ENCODE results near the gene SORCS1.

The SORCS1 gene

GRCh38 chr10:106920538-106920937 lies 244.0 kb downstream of the SORCS1 start:
- Histone ChIP-seq H3K27ac (ENCODE audit: low read depth, low read length) (no peak overlapping the region), H3K23ac (ENCODE audit: low read length) (no peak overlapping the region), H3K79me1 (ENCODE audit: low read length) (no peaks in the 10 kb centered on the region), H3K79me2 (ENCODE audit: control insufficient read depth, insufficient read depth, low read length) (no peaks in the 10 kb centered on the region), H3K27me3 (ENCODE audit: insufficient read depth, low read length, poor library complexity) (no peaks in the 10 kb centered on the region), H3K18ac (ENCODE audit: low read length) (no peak overlapping the region), H3K4me1 (ENCODE audit: control insufficient read depth, low read depth, low read length) (peaks cover 3% of the 10 kb centered on the region), H2BK15ac (replicated peaks; ENCODE audit: low read depth) (no peak overlapping the region), H4K5ac (ENCODE audit: low read length) (no peak overlapping the region), H3K4ac (ENCODE audit: low read depth, low read length) (no peak overlapping the region), H4K8ac (ENCODE audit: low read depth, low read length) (no peak overlapping the region), H2AK5ac (ENCODE audit: low read length) (no peak overlapping the region), H3K4me2 (ENCODE audit: low read length) (no peak overlapping the region), H3K56ac (ENCODE audit: low read length) (no peak overlapping the region), H2BK5ac (ENCODE audit: low read length) (no peak overlapping the region), H3K36me3 (ENCODE audit: control insufficient read depth, insufficient read depth, low read length) (no peaks in the 10 kb centered on the region), H2BK120ac (ENCODE audit: low read depth, low read length) (no peak overlapping the region), H3K9ac (ENCODE audit: low read length) (no peak overlapping the region), H3K4me3 (ENCODE audit: low read length) (no peak overlapping the region)
- DNase-seq, result no peak
- no CpG with 5 or more reads among the region's 4 CpGs for WGBS (ENCODE audit: extremely low coverage, insufficient coverage, low lambda C conversion rate)

GRCh38 chr10:106919871-106920282 lies 244.6 kb downstream of the SORCS1 start:
- peaks cover 3% of the 10 kb centered on the region for H3K4me1 ChIP-seq (ENCODE audit: control insufficient read depth, low read depth, low read length)
- peak; percentile 31 for DNase-seq
- H3K56ac ChIP-seq (ENCODE audit: low read length), result no peak overlapping the region
- H3K79me2 ChIP-seq (ENCODE audit: control insufficient read depth, insufficient read depth, low read length), result no peaks in the 10 kb centered on the region
- no peak overlapping the region for H2BK120ac ChIP-seq (ENCODE audit: low read depth, low read length)
- H3K4me3 ChIP-seq (ENCODE audit: low read length), result no peak overlapping the region
- no peaks in the 10 kb centered on the region for H3K27me3 ChIP-seq (ENCODE audit: insufficient read depth, low read length, poor library complexity)
- H3K18ac ChIP-seq (ENCODE audit: low read length), result no peak overlapping the region
- H3K4ac ChIP-seq (ENCODE audit: low read depth, low read length), result no peak overlapping the region
- no peak overlapping the region for H3K4me2 ChIP-seq (ENCODE audit: low read length)
- H2BK15ac ChIP-seq (replicated peaks; ENCODE audit: low read depth), result no peak overlapping the region
- H3K9ac ChIP-seq (ENCODE audit: low read length), result no peak overlapping the region
- no peak overlapping the region for H2AK5ac ChIP-seq (ENCODE audit: low read length)
- H3K79me1 ChIP-seq (ENCODE audit: low read length), result no peaks in the 10 kb centered on the region
- no peak overlapping the region for H3K23ac ChIP-seq (ENCODE audit: low read length)
- no CpG with 5 or more reads among the region's 3 CpGs for WGBS (ENCODE audit: extremely low coverage, insufficient coverage, low lambda C conversion rate)
- no peak overlapping the region for H4K5ac ChIP-seq (ENCODE audit: low read length)
- H3K27ac ChIP-seq (ENCODE audit: low read depth, low read length), result no peak overlapping the region
- H4K8ac ChIP-seq (ENCODE audit: low read depth, low read length), result no peak overlapping the region
- H2BK5ac ChIP-seq (ENCODE audit: low read length), result no peak overlapping the region
- H3K36me3 ChIP-seq (ENCODE audit: control insufficient read depth, insufficient read depth, low read length), result no peaks in the 10 kb centered on the region

DNA sequence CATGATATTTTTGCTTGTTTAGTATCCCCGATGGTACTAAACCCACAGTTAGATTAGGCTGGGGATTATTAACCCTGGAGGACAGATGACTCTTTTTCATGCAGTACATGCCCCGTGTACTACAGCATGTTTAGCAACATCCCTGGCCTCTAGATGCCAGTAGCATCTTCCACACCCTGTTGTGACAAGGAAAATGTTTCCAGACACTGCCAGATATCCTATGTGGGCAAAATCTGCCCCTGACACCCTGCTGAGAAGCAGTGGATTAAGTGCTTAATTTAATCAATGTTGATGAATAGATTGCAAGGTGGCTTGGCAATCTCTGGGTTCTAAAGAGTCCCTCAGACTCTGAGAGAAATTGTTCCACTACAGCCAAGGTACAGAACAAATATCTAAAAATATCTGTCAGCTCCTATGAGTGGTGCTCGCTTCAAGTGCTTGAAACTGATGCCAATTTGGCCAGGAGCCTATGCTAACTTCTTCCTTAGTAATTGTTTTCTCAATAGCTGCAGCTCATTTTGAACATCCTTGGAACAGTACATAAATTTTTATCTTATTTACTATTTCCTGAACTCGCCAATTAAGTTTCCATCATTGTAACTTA lies 247.0 kb downstream of the SORCS1 start:
- Histone ChIP-seq H3K4ac (ENCODE audit: low read depth, low read length) (no peak overlapping the region), H3K18ac (ENCODE audit: low read length) (no peak overlapping the region), H3K4me2 (ENCODE audit: low read length) (no peak overlapping the region), H3K27ac (ENCODE audit: low read depth, low read length) (no peak overlapping the region), H2BK120ac (ENCODE audit: low read depth, low read length) (no peak overlapping the region), H3K79me1 (ENCODE audit: low read length) (no peaks in the 10 kb centered on the region), H3K56ac (ENCODE audit: low read length) (no peak overlapping the region), H4K5ac (ENCODE audit: low read length) (no peak overlapping the region), H2AK5ac (ENCODE audit: low read length) (no peak overlapping the region), H4K8ac (ENCODE audit: low read depth, low read length) (no peak overlapping the region), H2BK15ac (replicated peaks; ENCODE audit: low read depth) (no peak overlapping the region), H3K9ac (ENCODE audit: low read length) (no peak overlapping the region), H3K4me1 (ENCODE audit: control insufficient read depth, low read depth, low read length) (peaks cover 3% of the 10 kb centered on the region), H3K4me3 (ENCODE audit: low read length) (no peak overlapping the region), H3K79me2 (ENCODE audit: control insufficient read depth, insufficient read depth, low read length) (no peaks in the 10 kb centered on the region), H2BK5ac (ENCODE audit: low read length) (no peak overlapping the region), H3K23ac (ENCODE audit: low read length) (no peak overlapping the region), H3K27me3 (ENCODE audit: insufficient read depth, low read length, poor library complexity) (no peaks in the 10 kb centered on the region), H3K36me3 (ENCODE audit: control insufficient read depth, insufficient read depth, low read length) (no peaks in the 10 kb centered on the region)
- no peak for DNase-seq
- WGBS (ENCODE audit: extremely low coverage, insufficient coverage, low lambda C conversion rate), result no CpG with 5 or more reads among the region's 4 CpGs

- Histone ChIP-seq H3K23ac (ENCODE audit: low read length) (no peak overlapping the region), H4K5ac (ENCODE audit: low read length) (no peak overlapping the region), H3K9ac (ENCODE audit: low read length) (no peak overlapping the region), H3K18ac (ENCODE audit: low read length) (no peak overlapping the region), H2AK5ac (ENCODE audit: low read length) (no peak overlapping the region), H3K27me3 (ENCODE audit: insufficient read depth, low read length, poor library complexity) (no peaks in the 10 kb centered on the region), H3K27ac (ENCODE audit: low read depth, low read length) (no peak overlapping the region), H2BK120ac (ENCODE audit: low read depth, low read length) (no peak overlapping the region), H3K79me2 (ENCODE audit: control insufficient read depth, insufficient read depth, low read length) (no peaks in the 10 kb centered on the region), H3K4ac (ENCODE audit: low read depth, low read length) (no peak overlapping the region), H2BK5ac (ENCODE audit: low read length) (no peak overlapping the region), H3K79me1 (ENCODE audit: low read length) (no peaks in the 10 kb centered on the region), H3K4me3 (ENCODE audit: low read length) (no peak overlapping the region), H3K4me2 (ENCODE audit: low read length) (no peak overlapping the region), H2BK15ac (replicated peaks; ENCODE audit: low read depth) (no peak overlapping the region), H3K4me1 (ENCODE audit: control insufficient read depth, low read depth, low read length) (peaks cover 2% of the 10 kb centered on the region), H3K36me3 (ENCODE audit: control insufficient read depth, insufficient read depth, low read length) (no peaks in the 10 kb centered on the region), H3K56ac (ENCODE audit: low read length) (no peak overlapping the region), H4K8ac (ENCODE audit: low read depth, low read length) (no peak overlapping the region)
- no peak for DNase-seq
- WGBS (ENCODE audit: extremely low coverage, insufficient coverage, low lambda C conversion rate), result no CpG with 5 or more reads among the region's 3 CpGs
Observed at GRCh38 chr10:106914016-106914415, 250.5 kb downstream of the SORCS1 start.

DNA sequence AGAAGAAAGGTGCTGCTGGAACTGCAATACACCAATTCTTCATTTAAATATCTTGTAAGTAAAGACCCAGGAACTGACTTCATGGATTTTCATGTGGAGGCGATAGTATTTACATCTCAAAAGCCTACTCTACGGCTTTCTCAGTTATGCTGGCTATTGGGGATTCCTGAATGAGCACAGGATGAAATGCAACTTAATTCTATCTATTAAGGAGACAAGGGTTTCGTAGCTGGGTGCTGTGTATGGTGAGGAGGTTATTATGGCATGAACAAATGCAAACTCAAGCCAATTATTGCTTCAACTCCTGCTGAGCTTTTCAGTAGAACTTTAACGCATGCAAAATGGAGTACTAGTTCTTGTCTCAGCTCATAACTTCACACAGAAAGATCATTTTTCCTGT lies 251.2 kb downstream of the SORCS1 start:
- peaks cover 7% of the 10 kb centered on the region for H3K4me1 ChIP-seq (ENCODE audit: control insufficient read depth, low read depth, low read length)
- no peak overlapping the region for H4K8ac ChIP-seq (ENCODE audit: low read depth, low read length)
- no peak overlapping the region for H3K9ac ChIP-seq (ENCODE audit: low read length)
- no peaks in the 10 kb centered on the region for H3K79me2 ChIP-seq (ENCODE audit: control insufficient read depth, insufficient read depth, low read length)
- no peak overlapping the region for H3K4ac ChIP-seq (ENCODE audit: low read depth, low read length)
- H2BK120ac ChIP-seq (ENCODE audit: low read depth, low read length), result no peak overlapping the region
- H3K36me3 ChIP-seq (ENCODE audit: control insufficient read depth, insufficient read depth, low read length), result no peaks in the 10 kb centered on the region
- H2BK5ac ChIP-seq (ENCODE audit: low read length), result no peak overlapping the region
- DNase-seq, result no peak
- H4K5ac ChIP-seq (ENCODE audit: low read length), result no peak overlapping the region
- H3K27ac ChIP-seq (ENCODE audit: low read depth, low read length), result no peak overlapping the region
- H2AK5ac ChIP-seq (ENCODE audit: low read length), result no peak overlapping the region
- H3K27me3 ChIP-seq (ENCODE audit: insufficient read depth, low read length, poor library complexity), result no peaks in the 10 kb centered on the region
- no peak overlapping the region for H3K18ac ChIP-seq (ENCODE audit: low read length)
- no peak overlapping the region for H3K23ac ChIP-seq (ENCODE audit: low read length)
- no peak overlapping the region for H3K4me3 ChIP-seq (ENCODE audit: low read length)
- H3K79me1 ChIP-seq (ENCODE audit: low read length), result no peaks in the 10 kb centered on the region
- H3K56ac ChIP-seq (ENCODE audit: low read length), result no peak overlapping the region
- no CpG with 5 or more reads among the region's 4 CpGs for WGBS (ENCODE audit: extremely low coverage, insufficient coverage, low lambda C conversion rate)
- no peak overlapping the region for H2BK15ac ChIP-seq (replicated peaks; ENCODE audit: low read depth)
- H3K4me2 ChIP-seq (ENCODE audit: low read length), result no peak overlapping the region

DNA sequence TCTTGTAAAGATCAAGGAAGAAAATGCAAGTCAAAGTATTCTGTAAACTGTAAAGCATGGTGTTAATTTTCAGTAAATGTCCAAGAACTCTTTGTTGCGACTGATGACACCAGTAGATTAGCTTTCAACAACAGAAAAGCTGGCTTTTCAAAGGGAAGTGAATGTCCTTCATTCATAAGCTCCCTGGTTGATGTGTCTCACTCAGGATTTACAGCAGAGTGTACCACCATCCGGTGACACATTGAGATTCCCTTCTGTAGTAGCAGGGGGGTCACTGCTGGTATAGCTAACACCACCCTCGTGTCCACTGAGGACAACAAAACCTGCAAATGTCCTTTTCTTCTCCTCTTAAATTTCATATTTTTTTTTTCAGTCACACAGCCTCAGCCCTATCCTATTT lies 253.4 kb downstream of the SORCS1 start:
- H2BK120ac ChIP-seq (ENCODE audit: low read depth, low read length), result no peak overlapping the region
- H3K27me3 ChIP-seq (ENCODE audit: insufficient read depth, low read length, poor library complexity), result no peaks in the 10 kb centered on the region
- no peaks in the 10 kb centered on the region for H3K79me1 ChIP-seq (ENCODE audit: low read length)
- no peak overlapping the region for H4K5ac ChIP-seq (ENCODE audit: low read length)
- peaks cover 7% of the 10 kb centered on the region for H3K4me1 ChIP-seq (ENCODE audit: control insufficient read depth, low read depth, low read length)
- no peak overlapping the region for H3K23ac ChIP-seq (ENCODE audit: low read length)
- H3K4ac ChIP-seq (ENCODE audit: low read depth, low read length), result no peak overlapping the region
- H3K36me3 ChIP-seq (ENCODE audit: control insufficient read depth, insufficient read depth, low read length), result no peaks in the 10 kb centered on the region
- H3K4me3 ChIP-seq (ENCODE audit: low read length), result no peak overlapping the region
- no peak overlapping the region for H2BK5ac ChIP-seq (ENCODE audit: low read length)
- H4K8ac ChIP-seq (ENCODE audit: low read depth, low read length), result no peak overlapping the region
- no peak overlapping the region for H2AK5ac ChIP-seq (ENCODE audit: low read length)
- no peaks in the 10 kb centered on the region for H3K79me2 ChIP-seq (ENCODE audit: control insufficient read depth, insufficient read depth, low read length)
- no CpG with 5 or more reads among the region's 3 CpGs for WGBS (ENCODE audit: extremely low coverage, insufficient coverage, low lambda C conversion rate)
- H3K4me2 ChIP-seq (ENCODE audit: low read length), result no peak overlapping the region
- no peak overlapping the region for H3K56ac ChIP-seq (ENCODE audit: low read length)
- no peak for DNase-seq
- H3K18ac ChIP-seq (ENCODE audit: low read length), result no peak overlapping the region
- no peak overlapping the region for H2BK15ac ChIP-seq (replicated peaks; ENCODE audit: low read depth)
- H3K27ac ChIP-seq (ENCODE audit: low read depth, low read length), result no peak overlapping the region
- H3K9ac ChIP-seq (ENCODE audit: low read length), result no peak overlapping the region

All from mesendoderm (in vitro differentiated cells).